GM19372 (cell line): ENCODE results near the gene TSSK6.
"Not testable (repeated sequence)": the region's sequence is repeated elsewhere in the genome, so short reads cannot be mapped to it uniquely, and the experiment has no call there.

ENCODE experiments used
- ATAC-seq: cut with Tn5 transposase; IDR thresholded peaks from one replicate; pipeline ENCODE4 v1.9.1; 2021; ENCODE audit warnings: mild to moderate bottlenecking, low read depth, moderate library complexity; ENCODE audit not compliant: unreplicated experiment

TSSK6 gene

GRCh38 chr19:19488875-19489690, 26.3 kb downstream of the TSSK6 start:
- peak; percentile 60 for ATAC-seq

- no peak for ATAC-seq
These were observed 27.1 kb downstream of the TSSK6 start for GRCh38 chr19:19487950-19488874.

GRCh38 chr19:19487077-19487949, 28.0 kb downstream of the TSSK6 start:
- no peak for ATAC-seq

GRCh38 chr19:19486343-19487076, 28.8 kb downstream of the TSSK6 start:
- no peak for ATAC-seq

GRCh38 chr19:19485998-19486290, 29.4 kb downstream of the TSSK6 start:
- no peak for ATAC-seq

- ATAC-seq = no peak
These were observed 30.0 kb downstream of the TSSK6 start for GRCh38 chr19:19485161-19485997.

- no peak for ATAC-seq
These were observed 32.3 kb downstream of the TSSK6 start for GRCh38 chr19:19482809-19483596.

GRCh38 chr19:19480688-19481087, 34.7 kb downstream of the TSSK6 start:
- ATAC-seq = no peak

GRCh38 chr19:19477705-19478383, 37.5 kb downstream of the TSSK6 start:
- no peak for ATAC-seq

GRCh38 chr19:19475849-19476828, 39.2 kb downstream of the TSSK6 start:
- no peak for ATAC-seq

- no peak for ATAC-seq
These were observed 40.2 kb downstream of the TSSK6 start for GRCh38 chr19:19475015-19475765.

GRCh38 chr19:19472106-19472505, 43.2 kb downstream of the TSSK6 start:
- ATAC-seq = not testable (repeated sequence)

GRCh38 chr19:19471682-19472081, 43.7 kb downstream of the TSSK6 start:
- ATAC-seq = no peak

GRCh38 chr19:19470579-19470978, 44.8 kb downstream of the TSSK6 start:
- ATAC-seq = no peak

- no peak for ATAC-seq
These were observed 46.8 kb downstream of the TSSK6 start for GRCh38 chr19:19468424-19469050.
